ENCODE data around the gene CD2. TPM values are rescaled to one million over a fixed set of nuclear protein-coding genes. Genes with fewer than 3 reads are reported as not detected.

Gene CD2
- total RNA-seq, 2 donors from 2014 or later = 2.9 to 3.8 TPM

DNA sequence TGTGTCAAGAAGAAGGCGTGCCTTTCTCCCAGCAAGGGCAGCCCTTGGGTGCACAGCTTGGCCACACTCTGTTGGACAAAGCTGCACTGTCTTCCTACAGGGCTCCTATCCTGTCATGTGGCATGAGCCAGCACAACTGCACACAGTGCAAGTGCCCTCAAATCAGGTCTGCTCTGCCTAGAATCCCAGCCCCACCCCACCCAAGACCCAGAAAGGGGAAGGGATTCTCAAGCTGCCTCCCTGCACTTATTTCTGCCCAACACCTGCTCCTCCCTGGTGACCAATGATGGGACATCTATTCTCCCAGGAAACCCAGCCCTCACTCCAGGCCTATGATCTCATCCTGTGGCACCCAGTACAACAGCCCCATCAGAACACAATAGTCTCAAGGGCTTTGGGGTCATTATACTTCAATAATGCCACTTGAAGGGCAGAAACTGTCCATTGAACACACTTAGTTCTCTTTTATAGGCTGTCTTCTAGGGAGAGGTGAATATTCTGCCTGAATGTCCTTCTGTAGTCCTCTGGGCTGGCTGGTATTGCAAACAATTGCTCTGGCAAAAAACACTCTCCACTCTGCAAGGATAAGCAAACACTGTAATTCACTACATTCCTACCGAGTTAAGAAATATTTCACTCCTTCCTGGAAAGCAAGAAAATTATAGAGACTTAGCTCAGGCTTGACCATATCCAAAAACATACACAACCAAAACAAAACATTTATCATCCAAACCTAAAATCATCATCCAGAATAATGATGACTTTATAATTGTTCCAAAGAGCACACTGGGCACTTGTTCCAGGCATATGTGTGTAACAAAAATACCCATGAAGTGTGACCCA is 43.6 kb upstream of the CD2 start:
- Histone ChIP-seq H3K36me3 (no peaks in the 10 kb centered on the region), H3K9ac (ENCODE audit: low read depth in 2 of 2, low read length in 2 of 2) (no peak overlapping the region), H3K4me1 (no peaks in the 10 kb centered on the region), H3K4me3 (no peak overlapping the region), H3K27ac (no peak overlapping the region), H3K27me3 (no peaks in the 10 kb centered on the region), H3K9me3 (no peaks in the 10 kb centered on the region)
- no peak for DNase-seq
- intact Hi-C loops (cut with DNase I) = no loop called here
- TF ChIP-seq CTCF (IDR thresholded peaks at IDR 0.05) = no peak

DNA sequence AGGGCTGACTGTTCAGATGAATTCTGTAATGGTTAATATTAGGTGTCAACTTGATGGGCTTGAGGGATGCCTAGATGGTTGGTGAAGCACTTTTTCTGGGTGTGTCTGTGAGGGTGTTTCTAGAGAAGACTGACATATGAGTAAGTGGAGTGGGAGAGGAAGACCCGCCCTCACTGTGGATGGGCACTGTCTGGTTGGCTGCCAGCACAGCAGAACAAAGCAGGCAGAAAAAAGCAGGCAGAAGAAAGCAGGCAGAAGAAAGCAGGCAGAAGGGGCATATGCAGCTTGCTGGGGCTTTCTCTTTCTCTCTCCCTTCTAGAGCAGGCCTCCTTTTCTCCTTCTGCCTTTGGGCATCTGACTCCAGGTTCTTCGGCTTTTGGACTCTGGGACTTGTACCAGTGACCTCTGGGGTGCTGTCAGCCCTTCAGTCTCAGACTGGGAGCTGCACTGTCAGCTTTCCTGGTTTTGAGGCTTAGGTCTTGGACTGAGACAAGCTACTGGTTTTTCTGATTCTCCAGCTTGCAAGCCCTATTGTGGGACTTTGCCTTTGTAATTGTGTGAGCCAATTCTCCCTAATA is 42.9 kb upstream of the CD2 start:
- Histone ChIP-seq H3K4me1 (no peaks in the 10 kb centered on the region), H3K27ac (no peak overlapping the region), H3K36me3 (no peaks in the 10 kb centered on the region), H3K4me3 (no peak overlapping the region), H3K9ac (ENCODE audit: low read depth in 2 of 2, low read length in 2 of 2) (no peak overlapping the region), H3K9me3 (no peaks in the 10 kb centered on the region), H3K27me3 (no peaks in the 10 kb centered on the region)
- no peak for TF ChIP-seq CTCF (IDR thresholded peaks at IDR 0.05)
- intact Hi-C loops (cut with DNase I) = no loop called here
- no peak for DNase-seq

GRCh38 chr1:116712510-116712909 is 41.7 kb upstream of the CD2 start:
- DNase-seq = no peak
- no peak for TF ChIP-seq CTCF (IDR thresholded peaks at IDR 0.05)
- no peaks in the 10 kb centered on the region for H3K27me3 ChIP-seq
- H3K27ac ChIP-seq = no peak overlapping the region
- no peak overlapping the region for H3K9ac ChIP-seq (ENCODE audit: low read depth in 2 of 2, low read length in 2 of 2)
- no peaks in the 10 kb centered on the region for H3K36me3 ChIP-seq
- H3K4me1 ChIP-seq = no peaks in the 10 kb centered on the region
- no peak overlapping the region for H3K4me3 ChIP-seq
- no peaks in the 10 kb centered on the region for H3K9me3 ChIP-seq
- intact Hi-C loops (cut with DNase I) = no loop called here

DNA sequence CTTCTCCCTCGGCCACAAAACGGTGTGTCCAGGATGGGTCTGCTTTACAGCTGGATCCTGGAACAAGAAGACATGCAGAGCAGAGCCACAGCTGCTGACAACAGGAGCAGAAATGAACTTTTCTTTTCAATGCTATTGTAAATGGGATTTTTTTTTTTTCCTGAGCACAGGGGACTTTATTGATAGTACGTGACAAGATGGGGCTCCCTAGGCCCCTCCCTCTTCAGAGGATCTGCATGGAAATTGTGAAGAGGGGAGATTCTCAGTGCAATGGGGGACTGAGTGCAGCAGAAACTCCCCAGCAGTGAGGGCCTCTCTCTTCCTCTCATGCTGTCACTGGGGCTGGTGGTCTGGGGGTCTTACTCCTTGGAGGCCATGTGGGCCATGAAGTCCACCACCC is 40.8 kb upstream of the CD2 start:
- no peaks in the 10 kb centered on the region for H3K9me3 ChIP-seq
- H3K4me3 ChIP-seq = no peak overlapping the region
- no peak for DNase-seq
- no peak overlapping the region for H3K27ac ChIP-seq
- no peaks in the 10 kb centered on the region for H3K27me3 ChIP-seq
- H3K4me1 ChIP-seq = no peaks in the 10 kb centered on the region
- intact Hi-C loops (cut with DNase I) = no loop called here
- H3K9ac ChIP-seq (ENCODE audit: low read depth in 2 of 2, low read length in 2 of 2) = no peak overlapping the region
- H3K36me3 ChIP-seq = no peaks in the 10 kb centered on the region
- no peak for TF ChIP-seq CTCF (IDR thresholded peaks at IDR 0.05)

- no peak for DNase-seq
- Histone ChIP-seq H3K27ac (no peak overlapping the region), H3K9me3 (no peaks in the 10 kb centered on the region), H3K9ac (ENCODE audit: low read depth in 2 of 2, low read length in 2 of 2) (no peak overlapping the region), H3K4me1 (no peaks in the 10 kb centered on the region), H3K4me3 (no peak overlapping the region), H3K27me3 (no peaks in the 10 kb centered on the region), H3K36me3 (no peaks in the 10 kb centered on the region)
- no peak for TF ChIP-seq CTCF (IDR thresholded peaks at IDR 0.05)
- intact Hi-C loops (cut with DNase I) = no loop called here
These were observed 37.8 kb upstream of the CD2 start for GRCh38 chr1:116716391-116716790.

Data from colonic mucosa (tissue), 4 donors.